GM18498 (cell line): ENCODE results near the gene IGF2BP2.
"Not testable (repeated sequence)": the region's sequence is repeated elsewhere in the genome, so short reads cannot be mapped to it uniquely, and the experiment has no call there.

Experiments
- ATAC-seq: cut with Tn5 transposase; IDR thresholded peaks from one replicate; pipeline ENCODE4 v1.9.1; 2021; ENCODE audit warnings: mild to moderate bottlenecking, moderate library complexity; ENCODE audit not compliant: unreplicated experiment

Gene IGF2BP2

GRCh38 chr3:185838417-185838989 lies 13.7 kb upstream of the IGF2BP2 start:
- not testable (repeated sequence) for ATAC-seq

GRCh38 chr3:185837414-185837813 lies 12.6 kb upstream of the IGF2BP2 start:
- ATAC-seq, result no peak

- ATAC-seq, result no peak
Measured at GRCh38 chr3:185831990-185832389, 7.1 kb upstream of the IGF2BP2 start.

- no peak for ATAC-seq
Measured at GRCh38 chr3:185831195-185831594, 6.4 kb upstream of the IGF2BP2 start.

GRCh38 chr3:185830018-185830797 lies 5.4 kb upstream of the IGF2BP2 start:
- ATAC-seq, result no peak

GRCh38 chr3:185828755-185829154 lies 3.9 kb upstream of the IGF2BP2 start:
- no peak for ATAC-seq

- no peak for ATAC-seq
Measured at GRCh38 chr3:185827595-185828344, 2.9 kb upstream of the IGF2BP2 start.

- ATAC-seq, result peak; percentile 28
Measured at GRCh38 chr3:185825639-185826481, 1.0 kb upstream of the IGF2BP2 start.

- ATAC-seq, result peak; percentile 21
Measured at GRCh38 chr3:185824051-185825005, 514 bp downstream of the IGF2BP2 start.

GRCh38 chr3:185823078-185824044 lies 1.5 kb downstream of the IGF2BP2 start:
- no peak for ATAC-seq

GRCh38 chr3:185822221-185823000 lies 2.4 kb downstream of the IGF2BP2 start:
- ATAC-seq, result no peak

- ATAC-seq, result no peak
Measured at GRCh38 chr3:185820973-185821758, 3.7 kb downstream of the IGF2BP2 start.

- ATAC-seq, result no peak
Measured at GRCh38 chr3:185818267-185818875, 6.5 kb downstream of the IGF2BP2 start.

- no peak for ATAC-seq
Measured at GRCh38 chr3:185815391-185816282, 9.2 kb downstream of the IGF2BP2 start.

- no peak for ATAC-seq
Measured at GRCh38 chr3:185813691-185814215, 11.1 kb downstream of the IGF2BP2 start.
